ENCODE data around the gene ASIC2. TPM values are rescaled to one million over a fixed set of nuclear protein-coding genes. Genes with fewer than 3 reads are reported as not detected.

ASIC2 gene
- polyA plus RNA-seq, 1 experiment, result 0.05 TPM

DNA sequence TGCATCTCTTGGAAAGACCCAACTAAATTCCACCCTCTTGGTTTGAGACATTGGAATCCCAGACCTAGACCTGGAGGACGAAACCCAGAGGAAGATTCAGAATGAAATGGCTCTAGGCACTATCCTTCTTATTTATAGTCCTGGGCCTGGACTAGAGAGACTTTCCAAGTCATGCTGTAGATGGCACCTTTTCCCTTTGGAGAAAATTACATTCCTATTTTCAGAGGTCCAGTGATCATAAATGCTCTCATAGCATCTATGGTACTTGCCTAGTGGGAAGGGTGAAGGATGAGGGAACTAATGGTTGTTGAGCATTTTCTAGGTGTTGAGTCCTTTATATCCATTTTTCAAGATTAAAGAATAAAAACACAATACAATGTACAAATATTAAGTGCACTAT, 264.3 kb downstream of the ASIC2 start:
- Histone ChIP-seq H3K4me3 (ENCODE audit: low read depth, low read length) (no peak overlapping the region), H3K36me3 (ENCODE audit: control insufficient read depth, insufficient read depth, low read length) (no peaks in the 10 kb centered on the region), H3K27me3 (ENCODE audit: control insufficient read depth, insufficient read depth, low read length) (peaks cover 6% of the 10 kb centered on the region)
- no peak for TF ChIP-seq CTCF (IDR thresholded peaks at IDR 0.05; ENCODE audit: insufficient read depth, low read depth, low read length)
- DNase-seq (ENCODE audit: low read depth), result no peak
- CTCF ChIA-PET, result no interaction called here
- POLR2A ChIA-PET, result no interaction called here

DNA sequence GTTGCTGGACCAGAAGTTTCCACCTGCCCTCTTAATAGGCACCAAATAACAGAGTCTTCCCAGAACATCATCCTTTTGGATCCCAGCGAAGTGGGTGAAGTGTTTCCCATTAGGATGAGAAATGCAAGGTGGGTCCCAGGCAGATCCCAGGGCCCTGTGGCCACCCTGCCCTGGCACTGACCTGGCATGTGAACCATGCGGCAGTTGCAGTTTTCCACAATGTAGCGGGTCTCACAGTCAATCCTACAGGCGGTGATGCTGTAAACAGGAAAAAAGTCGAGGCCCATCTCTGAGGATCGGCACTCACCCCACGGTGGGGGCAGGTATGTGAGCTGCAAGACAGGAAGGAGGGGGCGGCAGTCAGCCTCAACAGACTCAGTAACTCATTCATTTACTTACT, 265.0 kb downstream of the ASIC2 start:
- Histone ChIP-seq H3K36me3 (ENCODE audit: control insufficient read depth, insufficient read depth, low read length) (no peaks in the 10 kb centered on the region), H3K4me3 (ENCODE audit: low read depth, low read length) (no peak overlapping the region), H3K27me3 (ENCODE audit: control insufficient read depth, insufficient read depth, low read length) (peaks cover 6% of the 10 kb centered on the region)
- no peak for TF ChIP-seq CTCF (IDR thresholded peaks at IDR 0.05; ENCODE audit: insufficient read depth, low read depth, low read length)
- ChIA-PET CTCF (interaction anchor here (1.7 to 2.5 kb wide), 2 partner anchors 10 to 12 kb away, joined by 7 to 12 read pairs; no protein-coding TSS in a partner anchor), POLR2A (no interaction called here)
- DNase-seq (ENCODE audit: low read depth), result no peak

DNA sequence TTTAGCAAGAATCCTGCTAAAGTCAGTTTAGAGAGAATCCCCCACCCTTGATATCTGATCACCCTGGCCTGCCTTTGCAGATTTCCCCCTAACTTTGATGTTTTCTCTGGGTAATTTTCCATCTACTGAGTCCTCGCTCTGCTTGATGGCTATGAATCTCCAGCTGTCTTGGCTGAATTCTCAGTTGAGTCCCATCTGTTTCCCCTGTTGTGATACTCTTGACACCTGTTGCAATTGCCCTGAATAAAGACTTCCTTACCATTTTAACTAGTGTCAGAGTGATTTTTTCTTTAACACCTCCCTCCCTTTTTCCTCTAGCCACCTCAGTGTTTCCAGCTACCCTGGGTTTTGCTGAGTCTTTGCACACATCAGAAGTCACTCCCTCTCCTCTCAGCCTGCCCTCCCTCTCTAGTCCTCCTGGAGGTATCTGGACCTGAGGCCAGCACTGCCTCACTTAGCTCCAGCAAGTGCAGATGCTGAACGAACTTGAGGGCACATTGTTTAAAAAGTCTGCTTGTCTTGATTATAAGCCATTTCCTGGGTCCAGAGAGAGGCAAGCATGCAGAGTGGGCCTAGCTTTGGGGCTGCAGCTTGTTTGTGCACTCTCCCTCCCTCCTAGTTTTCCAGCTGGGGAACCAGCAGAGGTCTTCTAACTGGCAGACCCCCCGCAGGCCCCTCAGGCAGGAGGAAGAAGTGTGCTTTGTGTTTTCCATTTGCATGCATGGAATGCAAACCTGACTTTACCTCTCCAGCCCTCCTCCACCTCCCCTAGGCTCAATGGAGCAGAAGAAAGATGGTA, 268.2 kb downstream of the ASIC2 start:
- POLR2A ChIA-PET, result no interaction called here
- CTCF ChIA-PET, result interaction anchor here (2.0 kb wide), 1 partner anchor 13 kb away, joined by 10 read pairs; no protein-coding TSS in a partner anchor
- Histone ChIP-seq H3K4me3 (ENCODE audit: low read depth, low read length) (no peak overlapping the region), H3K36me3 (ENCODE audit: control insufficient read depth, insufficient read depth, low read length) (no peaks in the 10 kb centered on the region), H3K27me3 (ENCODE audit: control insufficient read depth, insufficient read depth, low read length) (peaks cover 10% of the 10 kb centered on the region)
- DNase-seq (ENCODE audit: low read depth), result no peak
- TF ChIP-seq CTCF (IDR thresholded peaks at IDR 0.05; ENCODE audit: insufficient read depth, low read depth, low read length), result no peak

DNA sequence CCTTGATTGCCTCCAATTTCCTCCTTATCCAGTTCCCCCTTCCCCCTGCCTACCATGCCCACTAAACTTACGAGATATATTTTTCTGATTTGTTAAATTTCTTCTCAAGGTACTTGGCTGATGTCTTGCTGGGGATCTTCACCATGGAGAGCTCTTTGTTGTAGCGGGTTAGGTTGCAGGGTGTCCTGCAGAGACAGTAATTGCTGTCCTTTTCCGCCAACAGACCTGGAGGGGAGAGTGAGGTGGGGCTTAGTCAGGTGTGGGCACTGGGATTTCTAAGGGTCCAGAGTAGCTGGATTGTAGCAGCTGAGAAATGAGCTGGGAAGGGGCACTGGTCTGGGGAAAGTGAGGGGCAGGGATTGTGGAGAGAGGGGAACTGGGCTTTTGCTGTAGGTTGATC, 269.3 kb downstream of the ASIC2 start:
- POLR2A ChIA-PET, result no interaction called here
- no peak for DNase-seq (ENCODE audit: low read depth)
- TF ChIP-seq CTCF (IDR thresholded peaks at IDR 0.05; ENCODE audit: insufficient read depth, low read depth, low read length), result no peak
- CTCF ChIA-PET, result interaction anchor here (1.0 to 2.0 kb wide), 2 partner anchors 14 to 25 kb away, joined by 4 to 10 read pairs; no protein-coding TSS in a partner anchor
- H3K4me3 ChIP-seq (ENCODE audit: low read depth, low read length), result no peak overlapping the region
- no peaks in the 10 kb centered on the region for H3K36me3 ChIP-seq (ENCODE audit: control insufficient read depth, insufficient read depth, low read length)
- H3K27me3 ChIP-seq (ENCODE audit: control insufficient read depth, insufficient read depth, low read length), result peaks cover 11% of the 10 kb centered on the region

DNA sequence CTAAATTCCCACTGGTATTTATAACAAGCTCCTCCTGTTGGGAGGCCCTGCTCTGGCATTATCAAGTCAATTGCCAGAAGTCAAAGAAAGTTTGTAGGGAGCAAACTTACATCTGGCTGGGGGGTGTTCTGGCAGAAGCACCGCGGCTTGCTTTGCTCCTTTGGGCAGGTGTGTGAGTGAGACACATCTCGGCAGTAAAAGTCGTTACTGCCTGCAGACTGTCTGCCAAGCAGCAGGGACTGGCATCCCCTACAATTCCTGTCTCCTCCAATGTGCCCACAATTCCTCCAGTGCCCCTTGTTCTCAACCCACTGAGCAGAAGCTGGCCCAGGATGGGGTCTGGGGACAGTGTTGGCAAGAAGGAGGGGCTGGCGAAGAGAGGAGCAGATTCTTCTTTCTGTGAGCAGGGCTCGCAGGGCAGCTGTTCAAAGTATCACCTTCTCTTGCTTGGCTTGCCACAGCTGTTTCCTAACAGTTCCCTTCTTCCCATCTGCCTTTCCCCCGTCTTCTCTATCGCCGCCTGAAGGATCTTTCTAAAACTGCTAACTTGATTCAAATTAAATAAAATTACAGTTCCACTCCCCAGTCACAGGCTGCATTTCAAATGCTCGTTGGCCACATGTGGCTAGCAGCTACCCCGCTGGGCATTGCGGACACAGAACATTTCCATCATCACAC, 271.2 kb downstream of the ASIC2 start:
- Histone ChIP-seq H3K27me3 (ENCODE audit: control insufficient read depth, insufficient read depth, low read length) (peaks cover 11% of the 10 kb centered on the region), H3K36me3 (ENCODE audit: control insufficient read depth, insufficient read depth, low read length) (no peaks in the 10 kb centered on the region), H3K4me3 (ENCODE audit: low read depth, low read length) (no peak overlapping the region)
- TF ChIP-seq CTCF (IDR thresholded peaks at IDR 0.05; ENCODE audit: insufficient read depth, low read depth, low read length), result peak; percentile 32
- CTCF ChIA-PET, result interaction anchor here (0.9 to 3.4 kb wide), 5 partner anchors 10 to 145 kb away, joined by 3 to 19 read pairs (median 4); partner anchors contain the start of gene MYO1D
- POLR2A ChIA-PET, result no interaction called here
- no peak for DNase-seq (ENCODE audit: low read depth)
